GM23338 (cell line): ENCODE measurements around the gene RGS2. TPM values are rescaled to one million over a fixed set of nuclear protein-coding genes. Genes with fewer than 3 reads are reported as not detected.

Experiments used
- ATAC-seq: fragments of 200-7000 bp; cut with Tn5 transposase; 3 replicates; pipeline ENCODE4 v1.9.1; 2020
- DNase-seq: peaks from one replicate; pipeline ENCODE4 v3.0.0-alpha.2; 2015; ENCODE audit warnings: low spot score
- H2AFZ ChIP-seq: fragments of 200-600 bp; sonication (generic); 2 replicates; pipeline ENCODE4 v1.8.0; 2016; ENCODE audit warnings: antibody characterized with exemption, mild to moderate bottlenecking, moderate library complexity
- H3F3A ChIP-seq: fragments of 200-600 bp; sonication (generic); replicated peaks from 2 replicates; pipeline ENCODE4 v1.8.0; 2017; ENCODE audit warnings: antibody characterized with exemption, mixed run types, low read depth
- H3K27ac ChIP-seq: fragments of 200-600 bp; sonication (generic); 2 replicates; pipeline ENCODE4 v1.6.1; 2016; ENCODE audit warnings: low read depth
- H3K27me3 ChIP-seq: fragments of 200-600 bp; sonication (generic); 2 replicates; pipeline ENCODE4 v1.8.0; 2016; ENCODE audit warnings: mild to moderate bottlenecking, mixed run types, moderate library complexity; ENCODE audit not compliant: insufficient read depth
- H3K36me3 ChIP-seq: fragments of 200-600 bp; sonication (generic); 2 replicates; pipeline ENCODE4 v1.8.0; 2016; ENCODE audit warnings: mild to moderate bottlenecking; ENCODE audit not compliant: insufficient read depth
- H3K4me1 ChIP-seq: fragments of 200-600 bp; sonication (generic); 2 replicates; pipeline ENCODE4 v1.8.0; 2016; ENCODE audit warnings: mild to moderate bottlenecking, moderate library complexity; ENCODE audit not compliant: insufficient read depth
- H3K4me2 ChIP-seq: fragments of 200-600 bp; sonication (generic); 2 replicates; pipeline ENCODE4 v1.7.1; 2017; ENCODE audit warnings: mixed run types
- H3K4me3 ChIP-seq: fragments of 200-600 bp; sonication (generic); 2 replicates; pipeline ENCODE4 v1.6.1; 2016; ENCODE audit warnings: mixed run types
- H3K79me2 ChIP-seq: fragments of 200-600 bp; sonication (generic); replicated peaks from 2 replicates; pipeline ENCODE4 v1.8.0; 2017; ENCODE audit warnings: mild to moderate bottlenecking; ENCODE audit not compliant: insufficient read depth
- H3K9me2 ChIP-seq: fragments of 200-600 bp; sonication (generic); 2 replicates; pipeline ENCODE4 v1.8.0; 2017; ENCODE audit not compliant: insufficient read depth
- H4K20me1 ChIP-seq: fragments of 200-600 bp; sonication (generic); replicated peaks from 2 replicates; pipeline ENCODE4 v1.8.0; 2017; ENCODE audit warnings: mild to moderate bottlenecking; ENCODE audit not compliant: insufficient read depth
- H3K27ac Mint-ChIP-seq: 2 replicates; pipeline ENCODE4 v1.8.0; 2020; ENCODE audit warnings: inconsistent platforms, mild to moderate bottlenecking, moderate library complexity, mixed read lengths
- H3K27me3 Mint-ChIP-seq: 3 replicates; pipeline ENCODE4 v1.8.0; 2022; ENCODE audit warnings: low read depth, mild to moderate bottlenecking, moderate library complexity, mixed read lengths, inconsistent platforms; ENCODE audit not compliant: insufficient read depth, poor library complexity
- H3K36me3 Mint-ChIP-seq: 3 replicates; pipeline ENCODE4 v1.8.0; 2021; ENCODE audit warnings: low read depth, mild to moderate bottlenecking, inconsistent platforms, moderate library complexity, mixed read lengths
- H3K4me1 Mint-ChIP-seq: 3 replicates; pipeline ENCODE4 v1.8.0; 2020; ENCODE audit warnings: mild to moderate bottlenecking, inconsistent platforms, mixed read lengths
- H3K4me3 Mint-ChIP-seq: 3 replicates; pipeline ENCODE4 v1.8.0; 2021; ENCODE audit warnings: moderate library complexity, mild to moderate bottlenecking, inconsistent platforms, mixed read lengths
- H3K9me3 Mint-ChIP-seq: 3 replicates; pipeline ENCODE4 v1.8.0; 2020; ENCODE audit warnings: moderate library complexity, mild to moderate bottlenecking, inconsistent platforms, mixed read lengths
- CREB1 ChIP-seq: fragments of 250-450 bp; sonication (Bioruptor Pico); IDR thresholded peaks from 2 replicates; pipeline ENCODE4 v1.5.0; 2020; ENCODE audit warnings: low read depth, mild to moderate bottlenecking, moderate library complexity
- CTCF ChIP-seq, 2 experiments: fragments of 200-600 bp in 1 of 2; sonication (generic) in 1 of 2; conservative IDR thresholded peaks; 2 replicates each; pipeline versions ENCODE4 v1.5.1 to v1.6.1; 2016 to 2017; ENCODE audit warnings: antibody characterized with exemption in 2 of 2, low read depth in 2 of 2, mild to moderate bottlenecking in 2 of 2, moderate library complexity in 1 of 2
- EZH2 ChIP-seq: fragments of 200-600 bp; sonication (generic); IDR thresholded peaks from one replicate; pipeline ENCODE4 v1.8.0; 2017; ENCODE audit warnings: antibody characterized with exemption, mild to moderate bottlenecking, low read depth; ENCODE audit not compliant: unreplicated experiment
- REST ChIP-seq: IDR thresholded peaks from one replicate; pipeline ENCODE4 v1.6.1; 2018; ENCODE audit warnings: antibody characterized with exemption; ENCODE audit not compliant: unreplicated experiment
- ZNF462 ChIP-seq: fragments of 250-450 bp; sonication (Bioruptor Pico); IDR thresholded peaks from 2 replicates; pipeline ENCODE4 v1.5.0; 2020; ENCODE audit warnings: mild to moderate bottlenecking, moderate library complexity
- polyA plus RNA-seq: library from polyadenylated mRNA; unstranded; fragments of >200 nt; fragmentation: Nextera tagmentation; extraction: Ambion mirVana; gene quantifications from 2 replicates; pipeline ENCODE4 v1.2.1, GENCODE V29; 2016
- total RNA-seq: library from RNA; depleted of rRNA; stranded (reverse); fragments of >200 nt; shearing (Covaris generic); gene quantifications from 2 replicates; pipeline ENCODE4 v1.2.3, GENCODE V29; 2014

Gene RGS2
- total and polyA plus RNA-seq, 2 experiments from 2014 or later: 13.8 to 24.8 TPM

GRCh38 chr1:192839162-192840066 lies 30.6 kb downstream of the RGS2 start:
- Mint-ChIP-seq H3K9me3 (no peaks in the 10 kb centered on the region; the same call in 2 of the 3 replicates), H3K27me3 (peaks cover 5% of the 10 kb centered on the region), H3K4me1 (peaks cover 44% of the 10 kb centered on the region), H3K36me3 (peaks cover 3% of the 10 kb centered on the region; the same call in 2 of the 3 replicates), H3K27ac (peak overlapping the region; percentile 90), H3K4me3 (peak overlapping the region; percentile 46)
- DNase-seq (peak; percentile 80), ATAC-seq (peak; percentile 95)
- Histone ChIP-seq H3K4me3 (peak overlapping the region; percentile 8), H4K20me1 (no peaks in the 10 kb centered on the region), H3K27ac (peak overlapping the region; percentile 55), H3K27me3 (no peaks in the 10 kb centered on the region), H3K9me2 (no peaks in the 10 kb centered on the region; the same call in 1 of the 2 replicates), H3F3A (no peaks in the 10 kb centered on the region), H3K4me2 (peak overlapping the region; percentile 60), H3K4me1 (peaks cover 23% of the 10 kb centered on the region), H3K36me3 (no peaks in the 10 kb centered on the region), H2AFZ (no peak overlapping the region), H3K79me2 (no peaks in the 10 kb centered on the region)
- no peak for TF ChIP-seq CREB1
- TF ChIP-seq CTCF (conservative IDR thresholded peaks at IDR 0.05; ENCODE audit: low read depth in 2 of 2): no peak
- no peak for TF ChIP-seq REST
- no peak for TF ChIP-seq EZH2
- TF ChIP-seq ZNF462 (CRISPR knock-in tag): peak; percentile 28; the same call in 1 of the 2 replicates
